HCT116 (cell line): ENCODE data around the gene ANHX. TPM values are rescaled to one million over a fixed set of nuclear protein-coding genes. Genes with fewer than 3 reads are reported as not detected.

Experiments used
- ATAC-seq: fragments of 200-7000 bp; cut with Tn5 transposase; 2 replicates; pipeline ENCODE4 v1.9.1; 2020; ENCODE audit warnings: mild to moderate bottlenecking, moderate library complexity
- BruUV-seq: library from RNA; stranded (reverse); fragments of 400-500 nt; replicated peaks from 2 replicates; lab custom pipeline; 2021; lab: Mats Ljungman, UMichigan
- CTCF ChIA-PET: fragments of 300-600 bp; sonication (Branson Sonifier 250); formaldehyde crosslinking; loops from one replicate; lab custom pipeline; 2021; ENCODE audit warnings: antibody characterized with exemption; lab: Charles Lee
- POLR2A ChIA-PET: fragments of 300-600, 350-600 bp; sonication (Branson Sonifier 250); formaldehyde crosslinking; loops from one replicate; lab custom pipeline; 2021; ENCODE audit warnings: antibody characterized with exemption; lab: Charles Lee
- RAD21 ChIA-PET, 2 experiments: fragments of 300-600 bp; sonication (Branson Sonifier 250); formaldehyde crosslinking; loops; one replicate each; lab custom pipeline; 2023; ENCODE audit warnings: low total read pairs in 2 of 2; ENCODE audit not compliant: uncharacterized antibody in 2 of 2, unreplicated experiment in 2 of 2, low non-redundant PET in 1 of 2; lab: Charles Lee
- DNase-seq: peaks from one replicate; pipeline ENCODE4 v3.0.0-alpha.2; 2010; ENCODE audit warnings: low read depth, low spot score
- H2AFZ ChIP-seq: fragments of 200-600 bp; shearing (Covaris generic), sonication (generic); 2 replicates; pipeline ENCODE4 v1.6.1; 2017; ENCODE audit warnings: low read depth, mixed run types, mixed read lengths, antibody characterized with exemption, low read length; ENCODE audit not compliant: poor library complexity, severe bottlenecking
- H3K27ac ChIP-seq: 2 replicates; pipeline ENCODE4 v1.5.1; 2012; ENCODE audit warnings: low read depth, low read length
- H3K27me3 ChIP-seq: fragments of 200-600 bp; sonication (generic); 2 replicates; pipeline ENCODE4 v1.6.1; 2016; ENCODE audit warnings: mixed run types, low read length, mixed read lengths; ENCODE audit not compliant: insufficient read depth
- H3K36me3 ChIP-seq, 2 experiments: fragments of 200-500 bp in 1 of 2; fragments of 200-600 bp in 1 of 2; sonication (Bioruptor generic) in 1 of 2; sonication (generic) in 1 of 2; 2 replicates each; pipeline versions ENCODE4 v1.5.1 to v1.6.1; 2014 to 2016; ENCODE audit warnings: low read length in 2 of 2, inconsistent platforms in 1 of 2, mixed read lengths in 1 of 2, mixed run types in 1 of 2; ENCODE audit not compliant: insufficient read depth in 2 of 2, control insufficient read depth in 1 of 2
- H3K4me1 ChIP-seq, 2 experiments: fragments of 200-600 bp in 1 of 2; sonication (generic) in 1 of 2; 2 replicates each; pipeline versions ENCODE4 v1.5.1 to v1.6.1; 2012 to 2017; ENCODE audit warnings: low read length in 2 of 2, inconsistent platforms in 1 of 2, mild to moderate bottlenecking in 1 of 2, mixed read lengths in 1 of 2, mixed run types in 1 of 2, moderate library complexity in 1 of 2; ENCODE audit not compliant: insufficient read depth in 2 of 2, control insufficient read depth in 1 of 2
- H3K4me2 ChIP-seq: fragments of 200-600 bp; sonication (generic); 2 replicates; pipeline ENCODE4 v1.6.1; 2017; ENCODE audit warnings: mixed run types, low read length, mixed read lengths
- H3K4me3 ChIP-seq, 2 experiments: fragments of 200-600 bp in 1 of 2; sonication (generic) in 1 of 2; replicated peaks in 1 of 2; 2 replicates each; pipeline ENCODE4 v1.5.1; 2011 to 2016; ENCODE audit warnings: low read length in 2 of 2, control low read depth in 1 of 2, low read depth in 1 of 2, mild to moderate bottlenecking in 1 of 2, mixed read lengths in 1 of 2, mixed run types in 1 of 2
- H3K79me2 ChIP-seq: fragments of 200-600 bp; sonication (generic); 2 replicates; pipeline ENCODE4 v1.6.1; 2017; ENCODE audit warnings: mild to moderate bottlenecking, mixed run types, low read length, moderate library complexity, mixed read lengths; ENCODE audit not compliant: insufficient read depth
- H3K9ac ChIP-seq: fragments of 200-600 bp; sonication (generic); 2 replicates; pipeline ENCODE4 v1.6.1; 2016; ENCODE audit warnings: low read length, mixed read lengths
- H3K9me2 ChIP-seq: fragments of 200-600 bp; sonication (generic), shearing (Covaris generic); 2 replicates; pipeline ENCODE4 v1.6.1; 2017; ENCODE audit warnings: mixed run types, mild to moderate bottlenecking, moderate library complexity; ENCODE audit not compliant: insufficient read depth
- H3K9me3 ChIP-seq, 2 experiments: fragments of 200-500 bp in 1 of 2; fragments of 200-600 bp in 1 of 2; sonication (Bioruptor generic) in 1 of 2; sonication (generic) in 1 of 2; 2 replicates each; pipeline ENCODE4 v1.6.1; 2014 to 2017; ENCODE audit warnings: low read length in 2 of 2, mixed read lengths in 2 of 2, inconsistent platforms in 1 of 2, low read depth in 1 of 2, mild to moderate bottlenecking in 1 of 2, mixed run types in 1 of 2, moderate library complexity in 1 of 2; ENCODE audit not compliant: control insufficient read depth in 1 of 2, insufficient read depth in 1 of 2
- H4K20me1 ChIP-seq: fragments of 200-600 bp; sonication (generic), shearing (Covaris generic); 2 replicates; pipeline ENCODE4 v1.6.1; 2017; ENCODE audit warnings: mixed run types, mild to moderate bottlenecking, moderate library complexity; ENCODE audit not compliant: insufficient read depth
- ATF3 ChIP-seq: IDR thresholded peaks from 2 replicates; pipeline ENCODE4 v1.6.1; 2012
- CBX3 ChIP-seq: IDR thresholded peaks from 2 replicates; pipeline ENCODE4 v1.6.1; 2012; ENCODE audit warnings: low read depth
- CTCF ChIP-seq, 3 experiments: fragments of 200-600 bp in 1 of 3; sonication (generic) in 1 of 3; IDR thresholded peaks in 2 of 3; conservative IDR thresholded peaks in 1 of 3; 2 replicates each; pipeline ENCODE4 v1.5.1; 2012 to 2017; ENCODE audit warnings: low read depth in 2 of 3, low read length in 2 of 3, antibody characterized with exemption in 1 of 3, borderline replicate concordance in 1 of 3, control low read depth in 1 of 3, mild to moderate bottlenecking in 1 of 3, mixed read lengths in 1 of 3, mixed run types in 1 of 3, moderate library complexity in 1 of 3; ENCODE audit not compliant: insufficient read depth in 1 of 3
- EGR1 ChIP-seq: IDR thresholded peaks from 2 replicates; pipeline ENCODE4 v1.6.1; 2012; ENCODE audit warnings: low read depth
- EZH2 ChIP-seq: fragments of 200-600 bp; sonication (generic); IDR thresholded peaks from 2 replicates; pipeline ENCODE4 v1.6.1; 2017; ENCODE audit warnings: antibody characterized with exemption, mixed run types
- EZH2phosphoT487 ChIP-seq: fragments of 200-600 bp; IDR thresholded peaks from 2 replicates; pipeline ENCODE4 v1.6.1; 2018; ENCODE audit warnings: antibody characterized with exemption, borderline replicate concordance
- FOSL1 ChIP-seq: IDR thresholded peaks from 2 replicates; pipeline ENCODE4 v1.6.1; 2012; ENCODE audit warnings: low read depth
- JUND ChIP-seq: IDR thresholded peaks from 2 replicates; pipeline ENCODE4 v1.6.1; 2012
- MAX ChIP-seq: IDR thresholded peaks from 2 replicates; pipeline ENCODE4 v1.6.1; 2012
- POLR2A ChIP-seq: IDR thresholded peaks from 2 replicates; pipeline ENCODE4 v1.7.0; 2011; ENCODE audit warnings: borderline replicate concordance; ENCODE audit not compliant: insufficient read depth, insufficient read length; ENCODE audit errors: extremely low read depth
- POLR2AphosphoS5 ChIP-seq: IDR thresholded peaks from 2 replicates; pipeline ENCODE4 v1.6.1; 2011; ENCODE audit warnings: mild to moderate bottlenecking, low read depth, low read length, moderate library complexity
- SIN3A ChIP-seq: IDR thresholded peaks from 2 replicates; pipeline ENCODE4 v1.6.1; 2012; ENCODE audit warnings: low read depth
- TCF7L2 ChIP-seq: IDR thresholded peaks from 2 replicates; pipeline ENCODE4 v1.7.0; 2011; ENCODE audit warnings: borderline replicate concordance, inconsistent platforms; ENCODE audit not compliant: insufficient read depth, insufficient read length; ENCODE audit errors: extremely low read depth
- YY1 ChIP-seq: IDR thresholded peaks from 2 replicates; pipeline ENCODE4 v1.6.1; 2011; ENCODE audit warnings: low read length, low read depth, moderate library complexity, mild to moderate bottlenecking; ENCODE audit not compliant: insufficient replicate concordance; ENCODE audit errors: extremely low read depth
- ZBTB33 ChIP-seq: IDR thresholded peaks from 2 replicates; pipeline ENCODE4 v1.6.1; 2011; ENCODE audit warnings: mild to moderate bottlenecking, low read length, moderate library complexity; ENCODE audit not compliant: insufficient replicate concordance; ENCODE audit errors: extremely low read depth
- ZNF274 ChIP-seq: fragments of 200-500 bp; sonication (Bioruptor generic); IDR thresholded peaks from 2 replicates; pipeline ENCODE4 v1.6.1; 2014; ENCODE audit warnings: mild to moderate bottlenecking, low read depth, low read length, inconsistent platforms
- intact Hi-C: fragments of 100-400 bp; cut with micrococcal nuclease; formaldehyde crosslinking; loops from 2 replicates; pipeline ENCODE4 v1.10.0; 2022
- total RNA-seq: library from RNA; stranded (reverse); gene quantifications from one replicate; pipeline ENCODE4 v1.2.1, GENCODE V29; 2021; ENCODE audit not compliant: unreplicated experiment

Gene ANHX
- total RNA-seq, 1 experiment from 2014 or later, result not detected

GRCh38 chr12:133215724-133216123 lies 20.0 kb downstream of the ANHX start:
- no peak overlapping the region for H3K27ac ChIP-seq
- H3K79me2 ChIP-seq, result no peaks in the 10 kb centered on the region
- H3K9ac ChIP-seq, result no peak overlapping the region
- no peak overlapping the region for H2AFZ ChIP-seq
- H3K4me2 ChIP-seq, result no peak overlapping the region
- TF ChIP-seq EZH2, result no peak
- no peak for TF ChIP-seq ZNF274
- TF ChIP-seq SIN3A, result no peak
- no peak for TF ChIP-seq ATF3
- no peak for TF ChIP-seq TCF7L2
- TF ChIP-seq EZH2phosphoT487, result no peak
- TF ChIP-seq FOSL1, result no peak
- TF ChIP-seq JUND, result no peak
- no peak for TF ChIP-seq POLR2AphosphoS5
- TF ChIP-seq YY1, result no peak
- no peak for TF ChIP-seq MAX
- TF ChIP-seq CTCF (IDR thresholded peaks at IDR 0.05 in 2 of 3, conservative IDR thresholded peaks at IDR 0.05 in 1 of 3; ENCODE audit: borderline replicate concordance in 1 of 3, insufficient read depth in 1 of 3, low read depth in 2 of 3, low read length in 2 of 3), result no peak
- no peak for TF ChIP-seq EGR1
- TF ChIP-seq ZBTB33, result no peak
- TF ChIP-seq CBX3, result no peak
- no peak for TF ChIP-seq POLR2A
- ATAC-seq (no peak), DNase-seq (no peak)
- intact Hi-C loops, result no loop called here
- H3K4me1 ChIP-seq, result no peaks in the 10 kb centered on the region
- H3K27me3 ChIP-seq, result no peaks in the 10 kb centered on the region
- H3K9me3 ChIP-seq, result peaks cover 2 to 5% of the 10 kb centered on the region in 2 experiments; a peak in 2 of 4 replicates
- RAD21 ChIA-PET, result no interaction called here
- H4K20me1 ChIP-seq, result no peaks in the 10 kb centered on the region
- BruUV-seq, result no TSS peak
- CTCF ChIA-PET, result no interaction called here
- no peaks in the 10 kb centered on the region for H3K9me2 ChIP-seq
- no peak overlapping the region for H3K4me3 ChIP-seq
- POLR2A ChIA-PET, result no interaction called here
- no peaks in the 10 kb centered on the region for H3K36me3 ChIP-seq
